ENCODE measurements around the gene FOXJ2.

DNA sequence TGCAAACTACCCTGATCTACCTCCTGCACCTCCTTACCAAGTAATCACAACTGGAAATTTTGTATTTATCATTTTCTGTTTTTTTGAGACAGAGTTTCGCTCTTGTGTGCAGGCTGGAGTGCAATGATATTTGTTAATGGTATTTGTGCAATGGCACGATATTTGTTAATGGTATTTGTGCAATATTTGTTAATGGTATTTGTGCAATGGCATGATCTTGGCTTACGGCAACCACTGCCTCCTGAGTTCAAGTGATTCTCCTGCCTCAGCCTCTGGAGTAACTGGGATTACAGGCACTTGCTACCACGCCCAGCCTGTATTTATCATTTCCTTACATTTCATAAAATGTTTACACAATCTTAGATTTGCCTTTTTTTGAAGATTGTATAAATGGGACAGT lies 43.9 kb downstream of the FOXJ2 start:
- TF ChIP-seq POLR2A (IDR thresholded peaks at IDR 0.05), result no peak
- TF ChIP-seq, protein P1, sequence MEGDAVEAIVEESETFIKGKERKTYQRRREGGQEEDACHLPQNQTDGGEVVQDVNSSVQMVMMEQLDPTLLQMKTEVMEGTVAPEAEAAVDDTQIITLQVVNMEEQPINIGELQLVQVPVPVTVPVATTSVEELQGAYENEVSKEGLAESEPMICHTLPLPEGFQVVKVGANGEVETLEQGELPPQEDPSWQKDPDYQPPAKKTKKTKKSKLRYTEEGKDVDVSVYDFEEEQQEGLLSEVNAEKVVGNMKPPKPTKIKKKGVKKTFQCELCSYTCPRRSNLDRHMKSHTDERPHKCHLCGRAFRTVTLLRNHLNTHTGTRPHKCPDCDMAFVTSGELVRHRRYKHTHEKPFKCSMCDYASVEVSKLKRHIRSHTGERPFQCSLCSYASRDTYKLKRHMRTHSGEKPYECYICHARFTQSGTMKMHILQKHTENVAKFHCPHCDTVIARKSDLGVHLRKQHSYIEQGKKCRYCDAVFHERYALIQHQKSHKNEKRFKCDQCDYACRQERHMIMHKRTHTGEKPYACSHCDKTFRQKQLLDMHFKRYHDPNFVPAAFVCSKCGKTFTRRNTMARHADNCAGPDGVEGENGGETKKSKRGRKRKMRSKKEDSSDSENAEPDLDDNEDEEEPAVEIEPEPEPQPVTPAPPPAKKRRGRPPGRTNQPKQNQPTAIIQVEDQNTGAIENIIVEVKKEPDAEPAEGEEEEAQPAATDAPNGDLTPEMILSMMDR (IDR thresholded peaks at IDR 0.05), result no peak

Data from lower leg skin (tissue), 3 donors.